ENCODE data around the gene TNPO2. TPM values are rescaled to one million over a fixed set of nuclear protein-coding genes. Genes with fewer than 3 reads are reported as not detected.

TNPO2 gene
- total and polyA plus RNA-seq, 2 of the 13 experiments (the other 11 are each of a cell fraction or from before 2014, with no cell fraction given) = 31.7 to 61.0 TPM

DNA sequence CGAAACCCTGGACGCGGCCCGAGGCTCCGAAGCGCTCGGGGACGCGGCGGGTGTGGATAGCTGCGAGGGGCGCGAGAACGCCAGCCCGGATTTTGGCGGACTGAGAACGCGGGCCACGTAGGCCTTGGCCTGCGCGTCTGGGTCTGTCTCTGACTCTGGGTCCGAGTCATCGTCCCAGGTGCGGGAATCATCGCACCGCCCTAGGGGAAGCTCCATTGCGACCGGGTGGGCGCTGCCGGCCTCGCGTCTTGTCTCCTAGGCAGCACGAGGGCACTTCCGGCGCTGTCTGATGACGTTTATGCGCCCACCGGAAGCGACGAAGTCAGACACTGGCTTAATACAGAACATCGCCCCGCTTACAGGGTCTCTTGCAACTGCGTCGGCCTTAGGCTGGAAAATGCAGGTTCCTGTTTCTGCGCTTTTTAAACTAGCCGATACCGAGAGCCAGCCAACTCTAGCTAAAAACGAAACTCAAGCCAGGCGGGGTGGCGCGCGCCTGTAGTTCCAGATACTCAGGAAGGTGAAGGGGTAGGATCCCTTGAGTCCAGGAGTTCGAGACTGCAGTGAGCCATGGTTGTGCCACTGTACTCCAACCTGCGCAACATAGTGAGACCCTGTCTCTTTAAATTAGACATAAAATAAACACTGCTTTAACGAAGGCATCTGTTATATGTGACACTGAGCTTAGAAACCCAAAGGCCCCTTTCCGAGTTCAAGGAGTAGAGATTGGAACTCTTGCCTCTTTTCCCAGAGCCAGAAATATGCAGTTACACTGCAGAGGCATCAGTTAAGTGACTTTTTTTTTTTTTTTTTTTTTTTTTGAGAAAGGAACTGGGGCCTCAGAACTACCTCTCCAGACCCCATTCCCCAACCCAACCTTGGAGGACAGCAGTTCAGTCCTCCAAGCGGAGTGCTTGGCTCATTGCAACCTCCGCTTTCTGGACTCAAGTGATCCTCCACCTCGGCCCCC is 27.1 kb downstream of the TNPO2 start, which contains the start of gene FBXW9 (continued):
- TF ChIP-seq HMGXB3 (CRISPR knock-in tag; IDR thresholded peaks at IDR 0.05; ENCODE audit: borderline replicate concordance) (peak; percentile 74; the same call in 1 of the 2 replicates), ZFP91 (CRISPR knock-in tag; IDR thresholded peaks at IDR 0.05; ENCODE audit: borderline replicate concordance) (peak; percentile 51; the same call in 1 of the 2 replicates), ZBTB7A (CRISPR knock-in tag; IDR thresholded peaks at IDR 0.05) (0 out of 2 replicates have a peak, but pooled peaks have one; percentile 14), RBFOX2 (IDR thresholded peaks at IDR 0.05; ENCODE audit: low read depth, low read length) (peak; percentile 82), ZBTB33 (CRISPR knock-in tag; IDR thresholded peaks at IDR 0.05) (no peak), KDM5B (CRISPR knock-in tag; IDR thresholded peaks at IDR 0.05; ENCODE audit: borderline replicate concordance) (peak; percentile 62; the same call in 1 of the 2 replicates), TIGD3 (CRISPR knock-in tag; IDR thresholded peaks at IDR 0.05; ENCODE audit: borderline replicate concordance) (0 out of 2 replicates have a peak, but pooled peaks have one; percentile 33), ELF4 (CRISPR knock-in tag; IDR thresholded peaks at IDR 0.05; ENCODE audit: borderline replicate concordance) (no peak), HNRNPH1 (optimal IDR thresholded peaks at IDR 0.05; ENCODE audit: low read depth, low read length) (no peak), ZBTB4 (CRISPR knock-in tag; IDR thresholded peaks at IDR 0.05; ENCODE audit: borderline replicate concordance) (0 out of 2 replicates have a peak, but pooled peaks have one; percentile 42), LBX2 (CRISPR knock-in tag; IDR thresholded peaks at IDR 0.05; ENCODE audit: borderline replicate concordance) (peak; percentile 60; the same call in 1 of the 2 replicates)
